ENCODE data around the gene ANTXR1.

ANTXR1 gene

GRCh38 chr2:69096326-69097095 lies 83.5 kb downstream of the ANTXR1 start:
- no peak overlapping the region for H3K9ac ChIP-seq
- H3K4me2 ChIP-seq: no peak overlapping the region
- TF ChIP-seq CTCF (conservative IDR thresholded peaks at IDR 0.05; ENCODE audit: low read depth, low read length): no peak
- no peak overlapping the region for H3K4me3 ChIP-seq (IDR thresholded peaks at IDR 0.05; ENCODE audit: insufficient read depth, low read depth, low read length)
- H3K4me1 ChIP-seq (ENCODE audit: low read depth, poor library complexity, severe bottlenecking): no peaks in the 10 kb centered on the region
- H3K36me3 ChIP-seq (ENCODE audit: insufficient read depth): no peaks in the 10 kb centered on the region
- H3K27ac ChIP-seq: no peak overlapping the region
- no peaks in the 10 kb centered on the region for H3K79me2 ChIP-seq (ENCODE audit: insufficient read depth, low read depth)
- no peaks in the 10 kb centered on the region for H4K20me1 ChIP-seq (ENCODE audit: insufficient read depth)
- H3K27me3 ChIP-seq (ENCODE audit: insufficient read depth, low read depth): no peaks in the 10 kb centered on the region
- H2AFZ ChIP-seq (ENCODE audit: low read depth): no peak overlapping the region

DNA sequence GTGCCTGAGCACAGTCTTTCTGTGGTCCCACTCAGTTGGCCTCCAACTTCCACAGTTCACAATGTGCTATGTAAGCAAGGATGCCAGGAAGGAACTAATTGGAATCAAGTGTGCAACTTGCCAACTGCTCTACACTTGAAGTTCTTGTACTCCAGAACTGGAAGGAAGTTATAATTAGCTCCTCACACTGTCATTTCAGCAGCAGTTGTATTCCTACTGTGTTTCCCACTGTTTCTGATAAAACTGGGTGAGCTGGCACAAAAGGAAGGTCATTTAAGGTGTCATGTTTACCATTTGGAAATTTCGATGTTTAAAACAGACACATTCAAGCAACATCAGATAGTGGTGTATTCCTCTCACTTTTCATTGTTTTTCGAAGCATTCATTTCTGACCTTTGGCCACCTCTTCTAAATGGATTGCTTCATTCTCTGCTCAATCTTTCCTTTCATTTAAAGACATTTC lies 84.2 kb downstream of the ANTXR1 start:
- H4K20me1 ChIP-seq (ENCODE audit: insufficient read depth): no peaks in the 10 kb centered on the region
- H3K27ac ChIP-seq: no peak overlapping the region
- H3K4me2 ChIP-seq: no peak overlapping the region
- no peak for TF ChIP-seq CTCF (conservative IDR thresholded peaks at IDR 0.05; ENCODE audit: low read depth, low read length)
- H3K27me3 ChIP-seq (ENCODE audit: insufficient read depth, low read depth): no peaks in the 10 kb centered on the region
- no peaks in the 10 kb centered on the region for H3K79me2 ChIP-seq (ENCODE audit: insufficient read depth, low read depth)
- H3K4me1 ChIP-seq (ENCODE audit: low read depth, poor library complexity, severe bottlenecking): no peaks in the 10 kb centered on the region
- H3K4me3 ChIP-seq (IDR thresholded peaks at IDR 0.05; ENCODE audit: insufficient read depth, low read depth, low read length): no peak overlapping the region
- H3K36me3 ChIP-seq (ENCODE audit: insufficient read depth): no peaks in the 10 kb centered on the region
- H3K9ac ChIP-seq: no peak overlapping the region
- H2AFZ ChIP-seq (ENCODE audit: low read depth): no peak overlapping the region

DNA sequence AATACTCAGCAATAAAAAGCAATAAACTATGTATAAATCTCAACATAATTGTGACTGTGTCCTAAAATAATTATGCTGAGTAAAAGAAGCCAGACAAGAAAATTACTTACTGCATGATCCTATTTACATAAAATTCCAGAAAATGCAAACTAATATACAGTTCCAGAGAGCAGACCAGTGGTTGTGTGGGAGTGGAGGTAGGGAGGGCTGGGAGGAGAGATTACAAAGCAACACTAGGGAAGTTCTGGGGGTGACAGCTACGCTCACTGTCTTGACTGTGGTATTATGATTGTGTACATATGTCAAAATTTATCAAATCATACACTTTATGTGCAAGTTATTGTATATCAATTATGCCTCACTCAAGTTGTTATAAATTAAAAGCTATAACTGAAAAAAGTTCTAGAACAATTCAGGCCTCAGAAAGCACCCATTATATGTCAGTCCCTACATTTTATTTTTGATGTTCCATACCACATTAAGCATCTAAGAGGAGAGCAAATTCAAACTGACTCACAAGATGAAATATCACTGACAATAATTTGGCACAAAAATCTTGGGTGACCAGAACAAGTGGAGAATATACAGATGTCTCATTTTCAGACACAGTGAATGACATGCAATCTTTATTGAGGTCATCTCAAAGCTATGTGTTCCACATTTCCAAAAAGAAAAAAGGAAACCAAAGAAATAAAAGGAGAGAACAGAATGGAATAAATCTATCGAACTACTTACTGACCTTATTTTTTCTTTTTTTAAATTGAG lies 85.1 kb downstream of the ANTXR1 start:
- TF ChIP-seq CTCF (conservative IDR thresholded peaks at IDR 0.05; ENCODE audit: low read depth, low read length): no peak
- Histone ChIP-seq H3K36me3 (ENCODE audit: insufficient read depth) (no peaks in the 10 kb centered on the region), H3K27ac (no peak overlapping the region), H3K9ac (no peak overlapping the region), H4K20me1 (ENCODE audit: insufficient read depth) (no peaks in the 10 kb centered on the region), H3K4me2 (no peak overlapping the region), H3K4me1 (ENCODE audit: low read depth, poor library complexity, severe bottlenecking) (no peaks in the 10 kb centered on the region), H3K27me3 (ENCODE audit: insufficient read depth, low read depth) (no peaks in the 10 kb centered on the region), H3K79me2 (ENCODE audit: insufficient read depth, low read depth) (no peaks in the 10 kb centered on the region), H3K4me3 (IDR thresholded peaks at IDR 0.05; ENCODE audit: insufficient read depth, low read depth, low read length) (no peak overlapping the region), H2AFZ (ENCODE audit: low read depth) (no peak overlapping the region)

GRCh38 chr2:69099541-69099940 lies 86.6 kb downstream of the ANTXR1 start:
- H4K20me1 ChIP-seq (ENCODE audit: insufficient read depth): no peaks in the 10 kb centered on the region
- H3K9ac ChIP-seq: no peak overlapping the region
- no peak overlapping the region for H2AFZ ChIP-seq (ENCODE audit: low read depth)
- no peak overlapping the region for H3K27ac ChIP-seq
- no peak for TF ChIP-seq CTCF (conservative IDR thresholded peaks at IDR 0.05; ENCODE audit: low read depth, low read length)
- H3K27me3 ChIP-seq (ENCODE audit: insufficient read depth, low read depth): no peaks in the 10 kb centered on the region
- H3K36me3 ChIP-seq (ENCODE audit: insufficient read depth): no peaks in the 10 kb centered on the region
- no peaks in the 10 kb centered on the region for H3K79me2 ChIP-seq (ENCODE audit: insufficient read depth, low read depth)
- H3K4me1 ChIP-seq (ENCODE audit: low read depth, poor library complexity, severe bottlenecking): no peaks in the 10 kb centered on the region
- no peak overlapping the region for H3K4me2 ChIP-seq
- H3K4me3 ChIP-seq (IDR thresholded peaks at IDR 0.05; ENCODE audit: insufficient read depth, low read depth, low read length): no peak overlapping the region

Measured in KMS-11 (cell line).